K562 (cell line): Measurements from ENCODE around the gene SPOCK2. TPM values are rescaled to one million over a fixed set of nuclear protein-coding genes. Genes with fewer than 3 reads are reported as not detected.
A peak's percentile ranks its signal among the peaks of the same experiment; 100 is the strongest.

Experiments
- ATAC-seq: fragments of 200-7000 bp; cut with Tn5 transposase; 3 replicates; pipeline ENCODE4 v1.9.1; 2020; ENCODE audit warnings: moderate library complexity
- BruUV-seq: library from RNA; stranded (reverse); fragments of 400-500 nt; replicated peaks from 2 replicates; lab custom pipeline; 2021; lab: Mats Ljungman, UMichigan
- CTCF ChIA-PET: fragments of 300-600 bp; formaldehyde crosslinking; extraction: SDS; loops from one replicate; lab custom pipeline; 2021; ENCODE audit warnings: low intra/inter-chr PET ratio; lab: Yijun Ruan, JAX
- POLR2A ChIA-PET: fragments of 300-600, 350-650 bp; sonication (Branson Sonifier 250); formaldehyde crosslinking; extraction: SDS; loops from one replicate; lab custom pipeline; 2021; ENCODE audit warnings: antibody characterized with exemption, inconsistent platforms; lab: Yijun Ruan, JAX
- DNase-seq, 4 experiments: peaks; one replicate each; pipeline versions ENCODE4 v3.0.0 to v3.0.0-alpha.2; 2011 to 2018; ENCODE audit warnings: low spot score in 3 of 4, mixed read lengths in 3 of 4; ENCODE audit errors: extremely low read depth in 1 of 4
- FAIRE-seq: peaks from 2 replicates; lab custom pipeline; 2011; peaks lifted over from hg19 to GRCh38; lab: Jason Lieb, UNC
- H2AFZ ChIP-seq: 2 replicates; pipeline ENCODE4 v1.6.0; 2011; ENCODE audit warnings: low read depth, low read length, control low read depth, inconsistent platforms
- H3K27ac ChIP-seq: fragments of 200-600 bp; 3 replicates; pipeline ENCODE4 v1.8.0; 2011; ENCODE audit warnings: low read depth, mild to moderate bottlenecking, control low read depth, inconsistent platforms, low read length, moderate library complexity, mixed read lengths; ENCODE audit errors: extremely low read depth
- H3K27me3 ChIP-seq, 2 experiments: fragments of 300-600 bp in 1 of 2; 2 replicates in 1 of 2; 3 replicates in 1 of 2; pipeline versions ENCODE4 v1.6.0 to v1.8.0; 2011; ENCODE audit warnings: inconsistent platforms in 2 of 2, low read length in 2 of 2, mild to moderate bottlenecking in 1 of 2, mixed read lengths in 1 of 2, moderate library complexity in 1 of 2; ENCODE audit not compliant: control insufficient read depth in 2 of 2, insufficient read depth in 2 of 2
- H3K36me3 ChIP-seq: fragments of 300-600 bp; 3 replicates; pipeline ENCODE4 v1.8.0; 2011; ENCODE audit warnings: mild to moderate bottlenecking, low read length, inconsistent platforms; ENCODE audit not compliant: control insufficient read depth, insufficient read depth
- H3K4me1 ChIP-seq, 2 experiments: fragments of 200-600 bp in 1 of 2; replicated peaks in 1 of 2; 2 replicates in 1 of 2; 3 replicates in 1 of 2; pipeline versions ENCODE4 v1.5.1 to v1.8.0; 2011; ENCODE audit warnings: inconsistent platforms in 2 of 2, low read length in 2 of 2, mild to moderate bottlenecking in 1 of 2, mixed read lengths in 1 of 2, moderate library complexity in 1 of 2; ENCODE audit not compliant: control insufficient read depth in 2 of 2, insufficient read depth in 2 of 2
- H3K4me2 ChIP-seq: 2 replicates; pipeline ENCODE4 v1.6.1; 2011; ENCODE audit warnings: low read length, control low read depth, inconsistent platforms, mixed read lengths; ENCODE audit not compliant: insufficient read depth
- H3K4me3 ChIP-seq: fragments of 200-600 bp; sonication (generic), shearing (Covaris generic); 2 replicates; pipeline ENCODE4 v1.5.1; 2016; ENCODE audit warnings: control low read depth, inconsistent platforms
- H3K79me2 ChIP-seq: fragments of 200-600 bp; 3 replicates; pipeline ENCODE4 v1.8.0; 2011; ENCODE audit warnings: low read length, inconsistent platforms; ENCODE audit not compliant: control insufficient read depth, insufficient read depth
- H3K9ac ChIP-seq, 2 experiments: 2 replicates each; pipeline versions ENCODE4 v1.6.0 to v1.6.1; 2011; ENCODE audit warnings: low read depth in 2 of 2, low read length in 2 of 2, control low read depth in 1 of 2, inconsistent platforms in 1 of 2, mild to moderate bottlenecking in 1 of 2, mixed read lengths in 1 of 2; ENCODE audit not compliant: insufficient read depth in 1 of 2
- H3K9me1 ChIP-seq: one replicate; pipeline ENCODE4 v1.6.0; 2011; ENCODE audit warnings: inconsistent platforms, mild to moderate bottlenecking, low read length, moderate library complexity; ENCODE audit not compliant: control insufficient read depth, insufficient read depth
- H3K9me3 ChIP-seq: replicated peaks from 2 replicates; pipeline ENCODE4 v1.5.1; 2011; ENCODE audit warnings: low read depth, low read length, inconsistent platforms; ENCODE audit not compliant: control insufficient read depth, insufficient read depth
- H4K20me1 ChIP-seq: replicated peaks from 2 replicates; pipeline ENCODE4 v1.6.1; 2011; ENCODE audit warnings: low read length, inconsistent platforms, mixed read lengths; ENCODE audit not compliant: control insufficient read depth, insufficient read depth
- HDAC6 ChIP-seq: IDR thresholded peaks from 2 replicates; pipeline ENCODE4 v1.6.1; 2012; ENCODE audit warnings: low read depth, mild to moderate bottlenecking, control low read depth, inconsistent platforms, low read length, moderate library complexity
- ZNF717 ChIP-seq: fragments of 250-450 bp; sonication (Bioruptor Pico); IDR thresholded peaks from 2 replicates; pipeline ENCODE4 v1.5.0; 2021
- WGBS: fragments of 100-300 bp; shearing (Covaris generic); methylation state at CpG from one replicate; pipeline ENCODE4 v1.1.6; 2016; ENCODE audit warnings: low coverage, mixed read lengths; ENCODE audit not compliant: insufficient coverage; ENCODE audit errors: missing lambda C conversion rate; 5-methylcytosine and 5-hydroxymethylcytosine counted together
- in situ Hi-C: fragments of 300-500 bp; cut with MboI; formaldehyde crosslinking; loops from 4 replicates; pipeline ENCODE4 v1.15.0; 2018; ENCODE audit warnings: inconsistent platforms, mixed read lengths
- intact Hi-C: fragments of 100-400 bp; cut with micrococcal nuclease; formaldehyde crosslinking; loops from 2 replicates; pipeline ENCODE4 v1.14.2; 2022
- polyA plus RNA-seq, 8 experiments: library from polyadenylated mRNA; depleted of rRNA in 4 of 8; stranded (reverse) in 5 of 8; unstranded in 3 of 8; fragments of >200 nt; fragmentation: Nextera tagmentation in 2 of 8; fragmentation: Illumina TruSeq in 1 of 8; extraction: Ambion mirVana in 2 of 8; extraction: Trizol in 1 of 8; gene quantifications; 2 replicates each; pipeline versions ENCODE4 v1.2.1 to v1.2.3, GENCODE V29; 2011 to 2014; ENCODE audit warnings: inconsistent platforms in 1 of 8, missing spikeins in 1 of 8
- total RNA-seq, 7 experiments: library from RNA; depleted of rRNA in 6 of 7; stranded (reverse); fragments of >200 nt in 6 of 7; fragmentation: Illumina TruSeq in 2 of 7; extraction: Trizol in 2 of 7; gene quantifications; 2 replicates each; pipeline versions ENCODE4 v1.2.1 to v1.2.3, GENCODE V29; 2011 to 2021; ENCODE audit warnings: low replicate concordance in 1 of 7
- TF ChIP-seq, protein P1 (sequence below), 2 experiments: fragments of 450-650 bp; IDR thresholded peaks; 2 replicates each; pipeline ENCODE4 v1.6.1; 2018; ENCODE audit warnings: mild to moderate bottlenecking in 2 of 2, low read depth in 1 of 2; ENCODE audit not compliant: partially characterized antibody in 2 of 2
- TF ChIP-seq, protein P2 (sequence below): sonication (generic); formaldehyde crosslinking; IDR thresholded peaks from 2 replicates; pipeline ENCODE4 v1.8.1; 2023; ENCODE audit warnings: mild to moderate bottlenecking, missing genetic modification reagents

Gene SPOCK2
- total and polyA plus RNA-seq, 9 of the 15 experiments (the other 6 are each of a cell fraction or from before 2014, with no cell fraction given), result 0.04 to 0.86 (median 0.11) TPM; not detected in 2

DNA sequence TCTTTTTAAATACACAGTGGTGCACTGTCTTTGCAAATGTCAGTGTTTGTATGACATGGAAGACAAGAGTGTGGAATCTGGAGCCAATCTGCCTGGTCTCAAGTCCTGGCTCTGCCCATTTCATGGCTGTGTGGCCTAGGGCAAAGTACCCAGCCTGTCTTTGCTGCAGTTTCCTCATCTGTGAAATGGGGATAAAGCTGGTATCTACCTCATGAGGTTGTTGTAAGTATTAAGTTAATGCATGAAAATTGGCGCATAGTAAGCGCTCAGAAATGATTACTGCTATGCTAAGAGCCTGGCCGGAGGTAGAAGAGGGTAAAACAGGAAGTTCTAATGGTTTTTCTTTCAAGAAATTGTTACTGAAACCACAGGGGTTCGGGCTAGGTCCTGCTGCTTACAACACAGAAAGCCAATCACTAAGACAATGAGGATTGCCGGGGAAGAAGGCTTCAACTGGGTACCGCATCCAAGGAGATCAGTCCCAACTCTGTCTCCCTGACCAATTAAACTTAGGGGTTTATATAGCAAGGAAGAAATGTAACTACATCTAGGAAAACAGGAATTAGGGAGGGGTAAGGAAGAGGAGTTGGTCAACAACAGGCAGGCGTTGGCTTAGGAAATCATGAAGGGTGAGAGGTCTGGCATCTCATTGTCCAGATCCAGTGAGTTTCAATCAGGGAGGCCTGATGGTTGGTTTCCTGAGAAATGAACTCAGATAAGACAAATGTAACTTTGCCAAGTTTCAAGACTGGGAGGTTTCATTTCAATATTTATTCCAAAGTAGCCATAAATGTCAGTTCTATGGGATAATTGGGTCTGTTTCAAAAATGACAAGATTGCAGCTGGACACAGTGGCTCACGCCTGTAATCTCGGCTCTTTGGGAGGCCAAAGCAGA lies 67.2 kb downstream of the SPOCK2 start:
- H3K9ac ChIP-seq, result no peak overlapping the region
- ChIA-PET POLR2A (interaction anchor here (0.7 kb wide), 1 partner anchor 39 kb away, joined by 3 read pairs; no protein-coding TSS in a partner anchor), CTCF (interaction anchor here (0.6 kb wide), 1 partner anchor 1530 kb away, joined by 3 read pairs; no protein-coding TSS in a partner anchor)
- no peaks in the 10 kb centered on the region for H3K4me1 ChIP-seq
- H2AFZ ChIP-seq, result no peak overlapping the region
- H3K4me2 ChIP-seq, result no peak overlapping the region
- WGBS, result 7% methylated on average over 9 of the region's 9 CpGs
- H4K20me1 ChIP-seq, result no peaks in the 10 kb centered on the region
- no peak for ATAC-seq
- no peak overlapping the region for H3K27ac ChIP-seq
- no peaks in the 10 kb centered on the region for H3K9me3 ChIP-seq
- no peak overlapping the region for H3K4me3 ChIP-seq
- in situ Hi-C loops, result no loop called here
- BruUV-seq, result no TSS peak
- peaks cover 38 to 52% of the 10 kb centered on the region in 2 experiments; a peak in 4 of 5 replicates for H3K27me3 ChIP-seq
- intact Hi-C loops, result no loop called here
- no peaks in the 10 kb centered on the region for H3K79me2 ChIP-seq
- no peaks in the 10 kb centered on the region for H3K9me1 ChIP-seq
- TF ChIP-seq, protein P1, sequence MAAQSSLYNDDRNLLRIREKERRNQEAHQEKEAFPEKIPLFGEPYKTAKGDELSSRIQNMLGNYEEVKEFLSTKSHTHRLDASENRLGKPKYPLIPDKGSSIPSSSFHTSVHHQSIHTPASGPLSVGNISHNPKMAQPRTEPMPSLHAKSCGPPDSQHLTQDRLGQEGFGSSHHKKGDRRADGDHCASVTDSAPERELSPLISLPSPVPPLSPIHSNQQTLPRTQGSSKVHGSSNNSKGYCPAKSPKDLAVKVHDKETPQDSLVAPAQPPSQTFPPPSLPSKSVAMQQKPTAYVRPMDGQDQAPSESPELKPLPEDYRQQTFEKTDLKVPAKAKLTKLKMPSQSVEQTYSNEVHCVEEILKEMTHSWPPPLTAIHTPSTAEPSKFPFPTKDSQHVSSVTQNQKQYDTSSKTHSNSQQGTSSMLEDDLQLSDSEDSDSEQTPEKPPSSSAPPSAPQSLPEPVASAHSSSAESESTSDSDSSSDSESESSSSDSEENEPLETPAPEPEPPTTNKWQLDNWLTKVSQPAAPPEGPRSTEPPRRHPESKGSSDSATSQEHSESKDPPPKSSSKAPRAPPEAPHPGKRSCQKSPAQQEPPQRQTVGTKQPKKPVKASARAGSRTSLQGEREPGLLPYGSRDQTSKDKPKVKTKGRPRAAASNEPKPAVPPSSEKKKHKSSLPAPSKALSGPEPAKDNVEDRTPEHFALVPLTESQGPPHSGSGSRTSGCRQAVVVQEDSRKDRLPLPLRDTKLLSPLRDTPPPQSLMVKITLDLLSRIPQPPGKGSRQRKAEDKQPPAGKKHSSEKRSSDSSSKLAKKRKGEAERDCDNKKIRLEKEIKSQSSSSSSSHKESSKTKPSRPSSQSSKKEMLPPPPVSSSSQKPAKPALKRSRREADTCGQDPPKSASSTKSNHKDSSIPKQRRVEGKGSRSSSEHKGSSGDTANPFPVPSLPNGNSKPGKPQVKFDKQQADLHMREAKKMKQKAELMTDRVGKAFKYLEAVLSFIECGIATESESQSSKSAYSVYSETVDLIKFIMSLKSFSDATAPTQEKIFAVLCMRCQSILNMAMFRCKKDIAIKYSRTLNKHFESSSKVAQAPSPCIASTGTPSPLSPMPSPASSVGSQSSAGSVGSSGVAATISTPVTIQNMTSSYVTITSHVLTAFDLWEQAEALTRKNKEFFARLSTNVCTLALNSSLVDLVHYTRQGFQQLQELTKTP (IDR thresholded peaks at IDR 0.05; ENCODE audit: low read depth in 1 of 2, partially characterized antibody in 2 of 2), result peak in 1 of 2 experiments; percentile 71
- TF ChIP-seq, protein P2, sequence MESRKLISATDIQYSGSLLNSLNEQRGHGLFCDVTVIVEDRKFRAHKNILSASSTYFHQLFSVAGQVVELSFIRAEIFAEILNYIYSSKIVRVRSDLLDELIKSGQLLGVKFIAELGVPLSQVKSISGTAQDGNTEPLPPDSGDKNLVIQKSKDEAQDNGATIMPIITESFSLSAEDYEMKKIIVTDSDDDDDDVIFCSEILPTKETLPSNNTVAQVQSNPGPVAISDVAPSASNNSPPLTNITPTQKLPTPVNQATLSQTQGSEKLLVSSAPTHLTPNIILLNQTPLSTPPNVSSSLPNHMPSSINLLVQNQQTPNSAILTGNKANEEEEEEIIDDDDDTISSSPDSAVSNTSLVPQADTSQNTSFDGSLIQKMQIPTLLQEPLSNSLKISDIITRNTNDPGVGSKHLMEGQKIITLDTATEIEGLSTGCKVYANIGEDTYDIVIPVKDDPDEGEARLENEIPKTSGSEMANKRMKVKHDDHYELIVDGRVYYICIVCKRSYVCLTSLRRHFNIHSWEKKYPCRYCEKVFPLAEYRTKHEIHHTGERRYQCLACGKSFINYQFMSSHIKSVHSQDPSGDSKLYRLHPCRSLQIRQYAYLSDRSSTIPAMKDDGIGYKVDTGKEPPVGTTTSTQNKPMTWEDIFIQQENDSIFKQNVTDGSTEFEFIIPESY (CRISPR knock-in tag), result peak; percentile 54; the same call in 1 of the 2 replicates
- no peak for TF ChIP-seq ZNF717 (CRISPR knock-in tag)
- TF ChIP-seq HDAC6, result no peak
- H3K36me3 ChIP-seq, result no peaks in the 10 kb centered on the region
- FAIRE-seq, result no peak
- DNase-seq, result no peak
